HG02571 (cell line): ENCODE data around the gene PDGFRB.

Experiments used
- ATAC-seq: cut with Tn5 transposase; IDR thresholded peaks from one replicate; pipeline ENCODE4 v1.9.1; 2021; ENCODE audit warnings: mild to moderate bottlenecking, moderate library complexity; ENCODE audit not compliant: unreplicated experiment

Gene PDGFRB

DNA sequence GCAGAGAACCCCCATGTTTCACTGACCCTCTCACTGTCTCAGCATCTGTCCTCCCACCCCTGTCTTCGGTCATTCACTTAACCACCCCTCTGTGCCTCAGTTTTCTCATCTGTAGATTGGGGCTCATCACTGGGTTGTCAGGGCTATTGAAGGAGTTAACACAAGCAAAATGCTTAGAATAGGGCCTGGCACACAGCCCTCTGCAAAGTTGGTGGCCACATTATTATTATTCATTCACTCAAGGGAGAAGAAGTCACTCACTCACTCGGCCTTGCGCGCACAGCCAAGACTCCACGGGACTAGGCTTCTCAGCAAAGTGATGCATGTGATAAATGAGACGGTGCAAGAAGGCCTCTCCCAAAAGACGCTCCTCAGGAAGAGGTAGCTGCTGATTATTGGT, 8.0 kb downstream of the PDGFRB start:
- no peak for ATAC-seq

GRCh38 chr5:150146862-150147601, 8.6 kb downstream of the PDGFRB start:
- ATAC-seq: no peak

DNA sequence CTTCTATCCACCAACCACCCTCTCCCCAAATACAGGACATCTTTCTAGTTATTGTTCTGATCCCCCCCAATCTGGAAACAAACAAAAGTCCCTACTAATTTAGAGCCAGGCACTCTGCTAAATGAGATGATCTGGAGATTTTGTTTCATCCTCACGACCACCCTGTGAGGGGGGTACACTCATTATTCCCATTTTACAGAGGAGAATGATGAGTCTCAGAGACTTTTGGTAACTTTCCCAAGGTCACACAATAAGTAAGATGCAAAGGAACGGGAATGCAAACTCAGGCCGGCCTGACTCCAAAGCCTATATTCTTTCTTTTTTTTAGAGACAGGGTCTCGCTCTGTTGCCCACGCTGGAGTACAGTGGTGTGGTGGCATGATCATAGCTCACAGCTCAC, 9.4 kb downstream of the PDGFRB start:
- no peak for ATAC-seq

GRCh38 chr5:150144879-150145278, 10.8 kb downstream of the PDGFRB start:
- ATAC-seq: no peak

DNA sequence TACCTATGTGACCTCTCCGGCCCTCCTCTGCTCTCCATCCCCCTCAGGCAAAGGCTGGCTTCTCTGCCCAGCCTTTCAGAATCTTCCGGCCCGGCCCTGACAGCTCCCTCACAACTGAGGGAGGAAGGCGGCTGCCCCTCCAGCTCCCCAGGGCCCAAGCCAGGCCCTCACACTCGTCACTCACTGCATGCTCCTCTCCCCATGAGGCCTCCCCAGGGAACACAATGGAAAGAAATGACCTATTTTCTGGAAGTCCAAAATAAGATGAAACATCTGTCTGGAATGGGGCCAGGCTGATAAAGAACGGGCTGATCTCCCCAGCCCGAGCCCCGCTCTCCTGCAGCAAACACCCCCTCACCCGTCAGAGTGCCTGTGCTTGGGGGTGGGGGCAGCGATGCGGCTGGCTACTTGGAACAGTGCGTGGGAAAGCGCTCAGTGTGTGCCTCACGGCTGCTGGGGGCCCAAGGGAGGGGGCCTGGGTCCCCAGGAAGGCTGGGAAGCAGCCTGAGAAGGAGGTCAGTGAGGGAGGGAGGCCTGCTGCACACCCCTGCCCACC, 11.3 kb downstream of the PDGFRB start:
- ATAC-seq: no peak

GRCh38 chr5:150143350-150144245, 12.0 kb downstream of the PDGFRB start:
- no peak for ATAC-seq

- no peak for ATAC-seq
These were observed 12.7 kb downstream of the PDGFRB start for GRCh38 chr5:150142959-150143349.

DNA sequence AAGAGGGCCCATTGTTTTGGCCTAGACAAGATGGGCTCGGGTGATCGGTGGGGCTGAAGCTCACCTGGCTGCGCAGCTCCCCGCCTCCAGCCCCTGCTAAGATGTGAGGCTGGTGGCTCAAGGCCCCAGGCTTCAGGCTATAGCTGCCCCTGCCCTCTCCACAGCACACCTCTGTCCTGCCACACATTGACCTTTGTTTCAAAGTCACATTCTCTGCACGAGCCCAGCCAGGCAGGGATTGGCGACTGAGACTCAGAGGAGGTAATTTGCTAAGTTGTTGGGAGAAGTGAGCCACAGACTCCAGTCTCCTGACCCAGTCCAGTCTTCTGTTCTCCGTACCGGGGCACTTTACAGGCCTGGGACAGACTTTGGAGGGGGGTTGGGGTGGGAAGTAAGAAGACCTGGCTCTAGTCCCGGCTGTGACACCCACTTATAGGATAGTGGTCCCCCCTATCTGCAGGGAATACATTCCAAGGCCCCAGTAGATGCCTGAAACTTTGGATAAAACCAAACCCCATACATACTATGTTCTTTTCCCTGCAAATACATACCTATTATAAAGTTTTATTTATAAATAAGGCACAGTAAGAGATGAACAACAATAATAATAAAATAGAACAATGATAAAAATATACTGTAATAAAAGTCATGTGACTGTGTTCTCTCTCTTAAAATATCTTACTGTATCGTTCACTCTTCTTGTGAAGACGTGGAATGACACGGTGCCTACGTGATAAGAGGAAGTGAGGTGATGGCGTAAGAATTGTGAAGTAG, 13.3 kb downstream of the PDGFRB start:
- ATAC-seq: no peak

DNA sequence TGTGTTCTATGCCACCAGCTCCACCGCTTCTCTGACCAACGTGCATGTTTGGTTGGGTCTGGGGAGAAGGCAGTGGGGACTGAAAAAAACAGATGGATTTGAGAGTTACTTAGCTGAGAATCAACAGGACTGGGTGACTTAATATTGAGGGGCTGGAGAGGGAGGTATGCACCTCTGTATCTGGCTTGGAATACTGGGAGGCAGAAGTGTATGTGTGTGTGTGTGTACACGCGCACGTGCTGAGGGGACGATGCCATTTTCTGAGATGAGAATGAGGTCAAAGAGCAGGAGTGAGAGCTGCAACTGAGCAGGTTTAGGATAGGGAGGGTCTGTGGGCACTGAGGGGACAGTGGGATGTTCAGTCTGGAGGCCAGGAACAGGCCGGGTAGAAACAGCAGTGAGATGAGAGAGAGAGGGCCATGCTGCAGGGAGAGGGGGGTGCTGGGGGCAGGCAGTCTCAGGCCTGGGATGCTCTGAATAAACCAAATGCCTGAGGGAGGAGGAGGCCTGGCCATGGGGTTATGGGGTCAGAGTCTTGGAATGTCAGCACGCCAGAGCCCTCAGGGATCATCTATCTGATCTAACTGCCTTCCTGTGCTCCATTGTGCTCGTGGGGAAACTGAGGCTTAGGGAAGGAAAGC, 14.0 kb downstream of the PDGFRB start:
- no peak for ATAC-seq

DNA sequence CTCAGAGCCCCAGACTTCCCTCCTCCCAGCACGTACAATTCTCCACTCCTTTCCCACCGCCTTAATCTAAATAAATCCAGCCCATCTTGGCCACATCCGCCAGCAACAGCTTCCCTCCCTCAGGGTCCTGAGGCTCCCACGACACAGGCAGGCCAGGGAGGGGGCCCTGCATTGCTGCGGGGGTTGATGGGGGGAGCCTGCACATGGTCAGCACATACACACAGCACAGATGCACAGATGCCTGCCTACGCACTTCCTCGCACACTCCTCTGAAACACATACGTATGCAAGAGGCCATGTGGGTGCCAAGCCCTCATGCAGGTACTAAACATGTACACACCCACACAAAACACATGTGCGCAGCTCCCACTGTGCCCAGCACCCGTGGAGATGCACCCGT, 14.8 kb downstream of the PDGFRB start:
- ATAC-seq: no peak

DNA sequence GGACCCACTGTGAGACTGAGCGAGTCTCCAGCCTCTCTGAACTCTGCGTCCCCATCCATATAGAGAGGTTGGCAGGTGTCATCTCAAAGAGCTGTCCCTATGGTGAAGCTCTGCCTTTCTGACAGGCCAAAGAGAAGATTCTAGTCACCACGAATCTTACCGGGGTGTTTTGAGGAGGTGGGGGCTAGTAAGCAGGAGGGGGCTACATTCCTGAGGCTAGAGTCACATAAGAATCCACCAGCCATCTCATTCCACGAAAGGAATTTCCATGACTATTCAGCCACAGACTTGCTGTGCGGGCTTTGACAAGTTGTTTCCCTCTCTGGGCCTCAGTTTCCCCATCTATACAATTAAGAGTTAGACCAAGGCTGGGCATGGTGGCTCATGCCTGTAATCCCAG, 16.3 kb downstream of the PDGFRB start:
- no peak for ATAC-seq

DNA sequence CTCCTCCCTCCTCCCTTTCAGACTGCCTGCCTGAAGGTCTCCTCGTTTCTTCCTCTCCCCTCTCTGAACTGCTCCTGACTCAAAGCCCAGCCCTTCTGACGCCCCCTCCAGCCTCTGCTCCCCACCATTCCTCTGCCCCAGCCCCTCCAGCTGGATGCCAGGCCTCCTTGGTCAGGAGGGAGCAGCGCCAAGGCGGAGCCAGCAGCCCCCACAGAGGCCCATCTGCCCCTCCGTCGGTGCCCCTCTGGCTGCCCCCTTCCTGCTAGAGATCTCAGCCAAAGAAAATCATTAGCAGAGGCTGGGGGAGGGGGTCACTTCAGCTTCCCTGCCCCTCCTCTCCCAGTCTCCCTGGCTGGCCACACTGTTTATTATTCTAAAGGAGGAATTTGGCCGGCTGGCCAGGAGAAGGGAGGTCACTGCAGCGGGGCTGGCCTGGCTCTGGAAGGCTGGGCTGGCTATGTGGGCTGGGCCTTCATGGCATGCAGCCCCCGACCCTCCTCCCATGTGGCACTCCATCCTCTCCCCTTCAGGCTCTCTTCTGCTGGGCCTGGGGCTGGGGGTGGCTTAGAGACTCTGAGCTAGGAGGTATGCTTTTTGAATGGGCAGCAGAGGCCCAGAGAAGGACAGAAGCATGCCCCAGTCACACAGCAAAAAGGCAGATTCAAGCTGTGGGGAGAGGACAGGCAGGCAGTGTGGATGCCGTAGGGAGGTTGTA, 16.9 kb downstream of the PDGFRB start:
- ATAC-seq: no peak

GRCh38 chr5:150137997-150138396, 17.6 kb downstream of the PDGFRB start:
- no peak for ATAC-seq

DNA sequence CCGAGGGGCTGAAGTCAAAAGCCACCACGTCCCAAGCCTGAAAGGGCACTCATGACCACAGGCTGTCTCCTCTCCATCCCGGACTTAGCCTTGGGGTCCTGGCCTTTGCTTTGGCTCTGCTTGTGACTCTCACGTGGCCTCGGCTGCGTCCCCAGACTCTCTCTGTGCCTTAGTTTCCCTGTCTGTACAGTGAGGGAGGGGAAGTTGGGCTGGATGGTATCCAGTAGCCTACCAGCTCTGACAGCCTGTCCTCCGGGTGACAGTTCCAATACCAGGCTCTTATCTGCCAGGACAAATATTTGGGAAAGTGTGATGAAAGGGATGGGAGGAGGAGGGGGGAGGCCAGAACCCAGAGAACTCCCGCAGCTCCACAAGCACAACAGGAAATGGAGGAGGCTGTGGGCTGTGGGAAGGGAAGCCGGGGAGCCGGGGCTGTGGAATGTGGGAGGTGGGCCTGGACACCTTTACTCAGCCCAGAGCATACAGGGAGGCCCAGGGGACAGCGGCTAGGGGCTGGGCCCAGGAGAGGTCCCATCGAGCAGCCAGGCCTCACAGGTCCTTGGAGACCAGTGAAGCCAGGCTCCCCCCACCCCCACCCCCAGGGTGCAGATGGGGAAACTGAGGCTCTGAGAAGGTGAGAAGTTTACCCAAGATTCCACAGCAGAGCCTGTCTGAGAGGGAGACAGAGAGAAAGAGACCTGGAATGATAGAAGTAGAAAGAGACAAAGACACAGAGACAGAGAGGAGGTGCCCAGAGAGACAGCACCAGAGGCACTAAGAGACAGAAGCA, 18.3 kb downstream of the PDGFRB start:
- ATAC-seq: no peak

- no peak for ATAC-seq
These were observed 19.1 kb downstream of the PDGFRB start for GRCh38 chr5:150136305-150137167.

DNA sequence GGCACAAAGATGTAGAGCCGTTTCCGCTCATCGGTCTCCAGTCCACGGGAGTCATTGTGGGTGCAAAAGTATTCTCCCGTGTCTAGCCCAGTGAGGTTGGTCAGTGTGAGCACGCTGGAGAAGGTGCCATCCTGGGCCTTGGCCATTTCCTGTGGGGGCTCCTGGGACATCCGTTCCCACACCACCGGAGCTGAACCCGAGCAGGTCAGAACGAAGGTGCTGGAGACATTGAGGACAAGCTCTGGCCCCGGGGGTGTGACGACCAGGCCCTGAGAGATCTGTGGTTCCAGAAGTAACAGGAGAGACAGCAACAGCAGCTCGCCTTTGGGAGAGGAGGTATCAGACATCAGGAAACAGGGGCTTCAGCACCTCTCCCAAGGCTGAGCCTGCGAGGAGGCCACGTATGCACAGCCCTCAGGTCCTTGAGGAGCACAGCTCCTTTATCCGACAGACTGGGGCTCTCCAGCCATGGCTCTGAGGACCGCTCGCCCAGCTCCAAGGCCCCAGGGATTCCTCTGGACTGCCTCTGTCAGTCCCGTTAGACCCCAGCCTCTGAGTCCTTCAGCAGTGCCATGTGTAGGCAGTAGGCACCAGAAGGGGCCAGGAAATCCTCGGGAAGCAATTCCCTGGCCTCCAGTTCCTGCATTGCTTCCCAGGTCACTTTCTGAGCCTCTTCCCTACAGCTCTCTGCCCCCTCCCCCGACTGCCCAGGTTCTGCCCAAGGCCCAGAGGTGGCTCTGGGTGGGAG, 19.9 kb downstream of the PDGFRB start:
- ATAC-seq: no peak

DNA sequence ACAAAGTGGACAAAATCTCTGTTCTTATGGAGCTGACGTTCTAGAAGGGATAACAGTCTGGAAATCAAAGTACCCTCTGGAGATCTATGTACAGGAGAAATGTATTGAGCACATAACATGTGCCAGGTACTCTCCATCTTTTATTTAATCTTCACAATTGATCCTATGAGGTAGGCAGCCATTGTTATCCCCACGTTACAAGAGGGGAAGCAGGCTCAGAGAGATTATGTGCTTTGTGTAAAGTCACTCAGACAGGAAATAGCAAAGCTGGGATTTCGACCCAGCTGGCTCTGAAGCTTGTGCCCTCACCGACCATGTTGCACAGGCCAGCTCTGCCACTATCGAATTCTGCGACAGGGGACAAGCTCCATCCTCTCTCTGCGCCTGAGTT, 21.5 kb downstream of the PDGFRB start:
- no peak for ATAC-seq
